H1 (cell line): Measurements from ENCODE around the gene PRKAB1. TPM values are rescaled to one million over a fixed set of nuclear protein-coding genes. Genes with fewer than 3 reads are reported as not detected.

Source experiments
- CTCF ChIA-PET: fragments of 300-600 bp; sonication (Branson Sonifier 250); formaldehyde crosslinking; loops from one replicate; lab custom pipeline; 2021; ENCODE audit not compliant: partially characterized antibody; lab: Charles Lee
- POLR2A ChIA-PET: fragments of 300-600 bp; sonication (Branson Sonifier 250); formaldehyde crosslinking; loops from one replicate; lab custom pipeline; 2021; ENCODE audit warnings: inconsistent platforms; ENCODE audit not compliant: partially characterized antibody; lab: Charles Lee
- DNase-seq, 2 experiments: peaks; one replicate each; pipeline versions ENCODE4 v3.0.0 to v3.0.0-alpha.2; 2010 to 2022; ENCODE audit warnings: low spot score in 2 of 2, low read depth in 1 of 2, mixed read lengths in 1 of 2
- FAIRE-seq: peaks from 2 replicates; lab custom pipeline; 2011; peaks lifted over from hg19 to GRCh38; lab: Jason Lieb, UNC
- H2AFZ ChIP-seq: 2 replicates; pipeline ENCODE4 v1.8.1; 2012; ENCODE audit warnings: low read length, inconsistent platforms
- H2AK5ac ChIP-seq: 2 replicates; pipeline ENCODE4 v1.6.1; 2013; ENCODE audit warnings: low read depth, low read length
- H2BK120ac ChIP-seq: replicated peaks from 2 replicates; pipeline ENCODE3; 2013; ENCODE audit warnings: low read depth, low read length, inconsistent platforms
- H2BK12ac ChIP-seq: 2 replicates; pipeline ENCODE4 v1.6.1; 2013; ENCODE audit warnings: low read depth, low read length
- H2BK15ac ChIP-seq: 2 replicates; pipeline ENCODE4 v1.6.1; 2013; ENCODE audit warnings: low read length
- H2BK20ac ChIP-seq: 2 replicates; pipeline ENCODE4 v1.6.1; 2013; ENCODE audit warnings: low read length
- H2BK5ac ChIP-seq: 2 replicates; pipeline ENCODE4 v1.6.1; 2013; ENCODE audit warnings: low read depth, low read length
- H3K14ac ChIP-seq: 2 replicates; pipeline ENCODE4 v1.6.1; 2013; ENCODE audit warnings: inconsistent platforms; ENCODE audit not compliant: insufficient read length
- H3K18ac ChIP-seq: 2 replicates; pipeline ENCODE4 v1.6.1; 2013; ENCODE audit warnings: low read length; ENCODE audit errors: extremely low read depth
- H3K23ac ChIP-seq: 2 replicates; pipeline ENCODE4 v1.6.1; 2013; ENCODE audit warnings: inconsistent platforms; ENCODE audit not compliant: insufficient read length
- H3K23me2 ChIP-seq: 2 replicates; pipeline ENCODE4 v1.6.1; 2013; ENCODE audit warnings: low read depth, low read length
- H3K27ac ChIP-seq: 2 replicates; pipeline ENCODE4 v1.6.1; 2011; ENCODE audit warnings: low read depth, low read length, inconsistent platforms
- H3K27me3 ChIP-seq, 4 experiments: replicated peaks in 1 of 4; 1 replicate in 1 of 4; 2 replicates in 3 of 4; pipeline versions ENCODE4 v1.6.1 to v1.8.1; 2011 to 2013; ENCODE audit warnings: low read length in 3 of 4, mild to moderate bottlenecking in 3 of 4, inconsistent platforms in 2 of 4, mixed read lengths in 2 of 4, moderate library complexity in 1 of 4; ENCODE audit not compliant: control insufficient read depth in 3 of 4, insufficient read depth in 3 of 4; ENCODE audit errors: extremely low read depth in 1 of 4
- H3K36me3 ChIP-seq, 4 experiments: 2 replicates each; pipeline versions ENCODE4 v1.6.1 to v1.8.1; 2011 to 2013; ENCODE audit warnings: mild to moderate bottlenecking in 4 of 4, low read length in 3 of 4, moderate library complexity in 2 of 4, control low read depth in 1 of 4, inconsistent platforms in 1 of 4; ENCODE audit not compliant: insufficient read depth in 4 of 4, control insufficient read depth in 2 of 4
- H3K4ac ChIP-seq: replicated peaks from 2 replicates; pipeline ENCODE3; 2013; ENCODE audit warnings: low read length, low read depth, mixed read lengths, inconsistent platforms; ENCODE audit not compliant: insufficient read length
- H3K4me1 ChIP-seq, 4 experiments: replicated peaks in 1 of 4; 1 replicate in 1 of 4; 2 replicates in 3 of 4; pipeline versions ENCODE4 v1.6.1 to v1.8.1; 2011 to 2013; ENCODE audit warnings: low read length in 3 of 4, inconsistent platforms in 2 of 4, mixed read lengths in 1 of 4; ENCODE audit not compliant: insufficient read depth in 4 of 4, control insufficient read depth in 3 of 4
- H3K4me2 ChIP-seq, 2 experiments: 2 replicates each; pipeline versions ENCODE4 v1.6.1 to v1.8.1; 2011 to 2013; ENCODE audit warnings: low read depth in 2 of 2, low read length in 2 of 2, control low read depth in 1 of 2, inconsistent platforms in 1 of 2, mild to moderate bottlenecking in 1 of 2; ENCODE audit not compliant: insufficient read depth in 1 of 2
- H3K4me3 ChIP-seq, 4 experiments: fragments of 200-600, 300-600 bp in 1 of 4; sonication (generic), shearing (Covaris generic), sonication (Bioruptor Twin) in 1 of 4; 2 replicates each; pipeline versions ENCODE4 v1.5.1 to v1.8.1; 2011 to 2016; ENCODE audit warnings: low read length in 4 of 4, low read depth in 3 of 4, control low read depth in 2 of 4, inconsistent platforms in 2 of 4, mild to moderate bottlenecking in 2 of 4, mixed read lengths in 1 of 4, moderate library complexity in 1 of 4; ENCODE audit not compliant: insufficient read depth in 2 of 4; ENCODE audit errors: extremely low read depth in 1 of 4
- H3K56ac ChIP-seq: replicated peaks from 2 replicates; pipeline ENCODE3; 2013; ENCODE audit warnings: low read depth, mild to moderate bottlenecking, mixed read lengths, low read length, inconsistent platforms; ENCODE audit not compliant: insufficient read length
- H3K79me1 ChIP-seq: 2 replicates; pipeline ENCODE4 v1.6.1; 2013; ENCODE audit warnings: low read depth, low read length, control low read depth
- H3K79me2 ChIP-seq, 2 experiments: 2 replicates each; pipeline versions ENCODE4 v1.6.1 to v1.8.1; 2012 to 2013; ENCODE audit warnings: low read length in 2 of 2, mild to moderate bottlenecking in 2 of 2, inconsistent platforms in 1 of 2; ENCODE audit not compliant: insufficient read depth in 2 of 2, control insufficient read depth in 1 of 2
- H3K9ac ChIP-seq, 4 experiments: replicated peaks in 1 of 4; 1 replicate in 1 of 4; 2 replicates in 3 of 4; pipeline versions ENCODE4 v1.6.1 to v1.8.1; 2011 to 2013; ENCODE audit warnings: low read depth in 3 of 4, low read length in 3 of 4, control low read depth in 2 of 4, mild to moderate bottlenecking in 2 of 4, moderate library complexity in 2 of 4, inconsistent platforms in 1 of 4; ENCODE audit errors: extremely low read depth in 1 of 4
- H3K9me3 ChIP-seq, 2 experiments: 2 replicates each; pipeline versions ENCODE4 v1.6.1 to v1.8.1; 2012 to 2013; ENCODE audit warnings: mild to moderate bottlenecking in 2 of 2, moderate library complexity in 2 of 2, control low read depth in 1 of 2, inconsistent platforms in 1 of 2, low read depth in 1 of 2, low read length in 1 of 2, mixed read lengths in 1 of 2; ENCODE audit not compliant: insufficient read depth in 2 of 2
- H4K20me1 ChIP-seq, 2 experiments: replicated peaks in 1 of 2; 2 replicates each; pipeline versions ENCODE3 to v1.8.1; 2011 to 2013; ENCODE audit warnings: inconsistent platforms in 2 of 2, low read length in 2 of 2, mild to moderate bottlenecking in 1 of 2; ENCODE audit not compliant: insufficient read depth in 2 of 2, control insufficient read depth in 1 of 2
- H4K5ac ChIP-seq: 2 replicates; pipeline ENCODE4 v1.6.1; 2013; ENCODE audit warnings: low read length, low read depth, mixed read lengths, inconsistent platforms; ENCODE audit not compliant: insufficient read length
- H4K8ac ChIP-seq: 2 replicates; pipeline ENCODE4 v1.8.0; 2013; ENCODE audit warnings: mild to moderate bottlenecking, moderate library complexity, low read length, inconsistent platforms; ENCODE audit not compliant: insufficient read depth; ENCODE audit errors: extremely low read depth
- H4K91ac ChIP-seq: replicated peaks from 2 replicates; pipeline ENCODE3; 2013; ENCODE audit warnings: low read length, mixed read lengths, inconsistent platforms; ENCODE audit not compliant: insufficient read length
- JUN ChIP-seq: IDR thresholded peaks from 2 replicates; pipeline ENCODE4 v1.6.1; 2011; ENCODE audit warnings: low read depth, mild to moderate bottlenecking, improper control_type of control experiment, low read length
- KDM4A ChIP-seq: IDR thresholded peaks from one replicate; pipeline ENCODE4 v1.7.1; 2012; ENCODE audit warnings: low read depth, mild to moderate bottlenecking, moderate library complexity, low read length, inconsistent platforms; ENCODE audit not compliant: severe bottlenecking
- RAD21 ChIP-seq, 2 experiments: IDR thresholded peaks in 1 of 2; conservative IDR thresholded peaks in 1 of 2; 2 replicates each; pipeline ENCODE4 v1.6.1; 2011; ENCODE audit warnings: low read depth in 2 of 2, low read length in 2 of 2, improper control_type of control experiment in 1 of 2, inconsistent platforms in 1 of 2, mild to moderate bottlenecking in 1 of 2, moderate library complexity in 1 of 2
- RNF2 ChIP-seq: fragments of 200-900, 300-1000 bp; sonication (generic); IDR thresholded peaks from 2 replicates; pipeline ENCODE4 v1.7.1; 2016; ENCODE audit warnings: borderline replicate concordance, low read depth, mild to moderate bottlenecking, antibody characterized with exemption, low read length; ENCODE audit not compliant: poor library complexity, severe bottlenecking; ENCODE audit errors: missing control alignments
- SIRT6 ChIP-seq: IDR thresholded peaks from one replicate; pipeline ENCODE4 v1.7.1; 2012; ENCODE audit warnings: low read length, inconsistent platforms
- SIX5 ChIP-seq: IDR thresholded peaks from 2 replicates; pipeline ENCODE4 v1.6.1; 2011; ENCODE audit warnings: mild to moderate bottlenecking, low read depth, low read length
- SP2 ChIP-seq: IDR thresholded peaks from 2 replicates; pipeline ENCODE4 v1.6.1; 2012; ENCODE audit warnings: mild to moderate bottlenecking, low read length, inconsistent platforms
- TBP ChIP-seq: IDR thresholded peaks from 2 replicates; pipeline ENCODE4 v1.6.1; 2011; ENCODE audit warnings: low read depth, low read length, improper control_type of control experiment
- TEAD4 ChIP-seq: IDR thresholded peaks from 2 replicates; pipeline ENCODE4 v1.6.1; 2012; ENCODE audit warnings: low read depth, low read length, inconsistent platforms, mixed read lengths
- WGBS, 2 experiments: shearing (Covaris generic) in 1 of 2; methylation state at CpG; one replicate each; pipeline versions ENCODE4 v1.1.6 to v1.1.7; 2013 to 2015; ENCODE audit warnings: low lambda C conversion rate in 2 of 2, mixed read lengths in 2 of 2, inconsistent platforms in 1 of 2, low coverage in 1 of 2, missing lambda C conversion rate in 1 of 2; ENCODE audit not compliant: insufficient replicate concordance in 2 of 2, insufficient coverage in 1 of 2, insufficient read length in 1 of 2; ENCODE audit errors: extremely low coverage in 1 of 2, missing lambda C conversion rate in 1 of 2; 5-methylcytosine and 5-hydroxymethylcytosine counted together
- polyA plus RNA-seq, 7 experiments: library from polyadenylated mRNA; depleted of rRNA in 3 of 7; stranded (reverse) in 5 of 7; unstranded in 2 of 7; fragments of >200 nt in 5 of 7; fragments of 200-250 nt in 2 of 7; gene quantifications; 1 replicate in 5 of 7; 2 replicates in 1 of 7; 4 replicates in 1 of 7; pipeline versions ENCODE4 v1.2.1 to v1.2.3, GENCODE V29; 2011 to 2013; ENCODE audit warnings: missing spikeins in 2 of 7, mixed read lengths in 2 of 7
- total RNA-seq: library from RNA; stranded (reverse); fragmentation: NEBNext Ultra II Directional; extraction: Animal tissue kit (Norgen Biotek cat#: 25700); gene quantifications from 2 replicates; pipeline ENCODE4 v1.2.1, GENCODE V29; 2021
- TF ChIP-seq, protein P1 (sequence below), 3 experiments: IDR thresholded peaks; 1 replicate in 2 of 3; 2 replicates in 1 of 3; pipeline versions ENCODE4 v1.5.1 to v1.6.1; 2011; ENCODE audit warnings: low read length in 3 of 3, mild to moderate bottlenecking in 3 of 3, inconsistent platforms in 2 of 3, low read depth in 1 of 3, moderate library complexity in 1 of 3; ENCODE audit not compliant: insufficient read depth in 1 of 3; ENCODE audit errors: control extremely low read depth in 1 of 3
- TF ChIP-seq, protein P2 (sequence below): IDR thresholded peaks from 2 replicates; pipeline ENCODE4 v1.6.1; 2012; ENCODE audit warnings: inconsistent platforms

PRKAB1 gene
- total and polyA plus RNA-seq, 2 of the 8 experiments (the other 6 are each of a cell fraction or from before 2014, with no cell fraction given): 24.0 to 32.1 TPM

DNA sequence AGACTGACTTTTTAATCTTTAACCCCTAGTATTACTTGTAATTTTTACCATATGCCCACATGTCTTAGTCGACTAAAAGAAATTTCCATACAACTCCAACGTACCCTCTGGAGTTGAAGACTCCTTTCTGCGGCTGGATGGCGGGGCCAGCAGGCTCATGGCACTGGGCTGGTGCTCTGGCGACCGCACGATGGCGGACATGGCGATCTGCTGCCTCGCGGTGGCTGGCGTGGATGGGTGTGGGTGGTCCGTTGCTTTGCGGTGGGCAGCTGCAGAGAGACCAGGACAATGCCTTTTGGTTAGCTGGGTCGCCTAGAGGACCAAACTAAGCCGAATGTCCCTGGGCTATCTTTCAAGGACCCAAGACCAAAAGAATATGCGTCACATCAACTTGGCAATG is 50.2 kb downstream of the PRKAB1 start:
- ChIA-PET POLR2A (no interaction called here), CTCF (no interaction called here)
- TF ChIP-seq TBP (no peak), RAD21 (IDR thresholded peaks at IDR 0.05 in 1 of 2, conservative IDR thresholded peaks at IDR 0.05 in 1 of 2; ENCODE audit: low read depth in 2 of 2, low read length in 2 of 2) (no peak), JUN (no peak), SP2 (no peak), SIX5 (no peak), RNF2 (no peak), SIRT6 (no peak), TEAD4 (no peak), KDM4A (no peak)
- TF ChIP-seq, protein P1, sequence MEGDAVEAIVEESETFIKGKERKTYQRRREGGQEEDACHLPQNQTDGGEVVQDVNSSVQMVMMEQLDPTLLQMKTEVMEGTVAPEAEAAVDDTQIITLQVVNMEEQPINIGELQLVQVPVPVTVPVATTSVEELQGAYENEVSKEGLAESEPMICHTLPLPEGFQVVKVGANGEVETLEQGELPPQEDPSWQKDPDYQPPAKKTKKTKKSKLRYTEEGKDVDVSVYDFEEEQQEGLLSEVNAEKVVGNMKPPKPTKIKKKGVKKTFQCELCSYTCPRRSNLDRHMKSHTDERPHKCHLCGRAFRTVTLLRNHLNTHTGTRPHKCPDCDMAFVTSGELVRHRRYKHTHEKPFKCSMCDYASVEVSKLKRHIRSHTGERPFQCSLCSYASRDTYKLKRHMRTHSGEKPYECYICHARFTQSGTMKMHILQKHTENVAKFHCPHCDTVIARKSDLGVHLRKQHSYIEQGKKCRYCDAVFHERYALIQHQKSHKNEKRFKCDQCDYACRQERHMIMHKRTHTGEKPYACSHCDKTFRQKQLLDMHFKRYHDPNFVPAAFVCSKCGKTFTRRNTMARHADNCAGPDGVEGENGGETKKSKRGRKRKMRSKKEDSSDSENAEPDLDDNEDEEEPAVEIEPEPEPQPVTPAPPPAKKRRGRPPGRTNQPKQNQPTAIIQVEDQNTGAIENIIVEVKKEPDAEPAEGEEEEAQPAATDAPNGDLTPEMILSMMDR (IDR thresholded peaks at IDR 0.05; ENCODE audit: control extremely low read depth in 1 of 3, insufficient read depth in 1 of 3, low read depth in 1 of 3, low read length in 3 of 3): no peak
- TF ChIP-seq, protein P2, sequence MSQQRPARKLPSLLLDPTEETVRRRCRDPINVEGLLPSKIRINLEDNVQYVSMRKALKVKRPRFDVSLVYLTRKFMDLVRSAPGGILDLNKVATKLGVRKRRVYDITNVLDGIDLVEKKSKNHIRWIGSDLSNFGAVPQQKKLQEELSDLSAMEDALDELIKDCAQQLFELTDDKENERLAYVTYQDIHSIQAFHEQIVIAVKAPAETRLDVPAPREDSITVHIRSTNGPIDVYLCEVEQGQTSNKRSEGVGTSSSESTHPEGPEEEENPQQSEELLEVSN: no peak

More for the DNA sequence above, 50.2 kb downstream of the PRKAB1 start:
- H3K79me2 ChIP-seq: no peaks in the 10 kb centered on the region
- H3K14ac ChIP-seq: no peak overlapping the region
- no peaks in the 10 kb centered on the region for H3K4me1 ChIP-seq
- H3K56ac ChIP-seq: no peak overlapping the region
- H2BK12ac ChIP-seq: no peak overlapping the region
- no peaks in the 10 kb centered on the region for H3K23me2 ChIP-seq
- H2BK20ac ChIP-seq: no peak overlapping the region
- H3K4me3 ChIP-seq: no peak overlapping the region
- H2AFZ ChIP-seq: no peak overlapping the region
- H3K18ac ChIP-seq: no peak overlapping the region
- H3K23ac ChIP-seq: no peak overlapping the region
- H3K4me2 ChIP-seq: no peak overlapping the region
- H4K5ac ChIP-seq: no peak overlapping the region
- H2BK120ac ChIP-seq: no peak overlapping the region
- H3K4ac ChIP-seq: no peak overlapping the region
- 93% methylated on average over 17 of the region's 17 CpGs; no CpG with 5 or more reads in 1 of the 2 experiments for WGBS, 2 experiments
- H2AK5ac ChIP-seq: no peak overlapping the region
- H4K8ac ChIP-seq: no peak overlapping the region
- no peaks in the 10 kb centered on the region for H3K79me1 ChIP-seq
- no peak overlapping the region for H3K9ac ChIP-seq
- DNase-seq (no peak), FAIRE-seq (no peak)
- no peak overlapping the region for H4K91ac ChIP-seq
- no peaks in the 10 kb centered on the region for H3K27me3 ChIP-seq
- H4K20me1 ChIP-seq: peaks cover 0 to 3% of the 10 kb centered on the region in 2 experiments
- no peak overlapping the region for H3K27ac ChIP-seq
- peaks cover 9 to 56% (median 31%) of the 10 kb centered on the region in 4 experiments for H3K36me3 ChIP-seq
- no peaks in the 10 kb centered on the region for H3K9me3 ChIP-seq
- H2BK5ac ChIP-seq: no peak overlapping the region
- H2BK15ac ChIP-seq: no peak overlapping the region
